CD4-positive, alpha-beta memory T cell (primary cell): ENCODE measurements around the gene CCN2. TPM values are rescaled to one million over a fixed set of nuclear protein-coding genes. Genes with fewer than 3 reads are reported as not detected.

Source experiments
- CTCF ChIA-PET: fragments of 350-600 bp; sonication (Branson Sonifier 250); formaldehyde crosslinking; loops from one replicate; lab custom pipeline; 2021; ENCODE audit warnings: inconsistent platforms; ENCODE audit not compliant: partially characterized antibody; lab: Charles Lee
- POLR2A ChIA-PET: fragments of 350-600 bp; sonication (Branson Sonifier 250); formaldehyde crosslinking; loops from one replicate; lab custom pipeline; 2021; ENCODE audit not compliant: partially characterized antibody; lab: Charles Lee
- DNase-seq, 5 donors: peaks; one replicate each; pipeline versions ENCODE4 v3.0.0 to v3.0.0-alpha.2; 2020 to 2022; ENCODE audit warnings: mixed read lengths in 1 of 5
- H3K27ac ChIP-seq: one replicate; pipeline ENCODE4 v1.7.0; 2013; ENCODE audit warnings: low read depth, low read length
- H3K27me3 ChIP-seq: 2 replicates; pipeline ENCODE4 v1.7.0; 2013; ENCODE audit warnings: mild to moderate bottlenecking, low read length, moderate library complexity; ENCODE audit not compliant: insufficient read depth
- H3K36me3 ChIP-seq: 2 replicates; pipeline ENCODE4 v1.7.0; 2013; ENCODE audit warnings: mild to moderate bottlenecking, low read length, moderate library complexity; ENCODE audit not compliant: insufficient read depth
- H3K4me1 ChIP-seq: 2 replicates; pipeline ENCODE4 v1.7.0; 2013; ENCODE audit warnings: mild to moderate bottlenecking, low read length, moderate library complexity; ENCODE audit not compliant: insufficient read depth
- H3K4me3 ChIP-seq, 2 donors: one replicate each; pipeline ENCODE4 v1.7.0; 2013; ENCODE audit warnings: low read length in 2 of 2, mild to moderate bottlenecking in 1 of 2
- H3K9me3 ChIP-seq, 2 donors: one replicate each; pipeline ENCODE4 v1.7.0; 2013; ENCODE audit warnings: low read length in 2 of 2, control low read depth in 1 of 2; ENCODE audit not compliant: control insufficient read depth in 1 of 2
- H3K27ac Mint-ChIP-seq, 7 donors: one replicate each; pipeline ENCODE4 v1.8.0; 2020 to 2021; ENCODE audit warnings: mixed read lengths in 7 of 7, mild to moderate bottlenecking in 6 of 7, inconsistent platforms in 3 of 7, moderate library complexity in 3 of 7
- H3K27me3 Mint-ChIP-seq, 2 donors: one replicate each; pipeline ENCODE4 v1.8.0; 2020 to 2021; ENCODE audit warnings: mixed read lengths in 2 of 2
- H3K36me3 Mint-ChIP-seq, 2 donors: one replicate each; pipeline ENCODE4 v1.8.0; 2020 to 2021; ENCODE audit warnings: mixed read lengths in 2 of 2, inconsistent platforms in 1 of 2, mild to moderate bottlenecking in 1 of 2
- H3K4me1 Mint-ChIP-seq, 4 donors: one replicate each; pipeline ENCODE4 v1.8.0; 2020 to 2021; ENCODE audit warnings: mixed read lengths in 4 of 4, mild to moderate bottlenecking in 1 of 4
- H3K4me3 Mint-ChIP-seq, 8 donors: one replicate each; pipeline ENCODE4 v1.8.0; 2020 to 2021; ENCODE audit warnings: mixed read lengths in 8 of 8, mild to moderate bottlenecking in 7 of 8, moderate library complexity in 6 of 8, inconsistent platforms in 3 of 8
- H3K9me3 Mint-ChIP-seq, 8 donors: one replicate each; pipeline ENCODE4 v1.8.0; 2020 to 2021; ENCODE audit warnings: mixed read lengths in 8 of 8, mild to moderate bottlenecking in 5 of 8, inconsistent platforms in 3 of 8, moderate library complexity in 1 of 8
- intact Hi-C: fragments of 100-400 bp; cut with micrococcal nuclease; formaldehyde crosslinking; loops from one replicate; pipeline ENCODE4 v1.15.1; 2023
- polyA plus RNA-seq, 2 donors: library from polyadenylated mRNA; unstranded; fragments of 300-500 nt; fragmentation: Illumina TruSeq; gene quantifications; one replicate each; pipeline ENCODE4 v1.2.3, GENCODE V29; 2021
- total RNA-seq, 2 experiments: library from RNA; stranded (reverse); gene quantifications; one replicate each; pipeline ENCODE4 v1.2.3, GENCODE V29; 2021

The CCN2 gene
- total and polyA plus RNA-seq, 4 experiments from 2014 or later = not detected

DNA sequence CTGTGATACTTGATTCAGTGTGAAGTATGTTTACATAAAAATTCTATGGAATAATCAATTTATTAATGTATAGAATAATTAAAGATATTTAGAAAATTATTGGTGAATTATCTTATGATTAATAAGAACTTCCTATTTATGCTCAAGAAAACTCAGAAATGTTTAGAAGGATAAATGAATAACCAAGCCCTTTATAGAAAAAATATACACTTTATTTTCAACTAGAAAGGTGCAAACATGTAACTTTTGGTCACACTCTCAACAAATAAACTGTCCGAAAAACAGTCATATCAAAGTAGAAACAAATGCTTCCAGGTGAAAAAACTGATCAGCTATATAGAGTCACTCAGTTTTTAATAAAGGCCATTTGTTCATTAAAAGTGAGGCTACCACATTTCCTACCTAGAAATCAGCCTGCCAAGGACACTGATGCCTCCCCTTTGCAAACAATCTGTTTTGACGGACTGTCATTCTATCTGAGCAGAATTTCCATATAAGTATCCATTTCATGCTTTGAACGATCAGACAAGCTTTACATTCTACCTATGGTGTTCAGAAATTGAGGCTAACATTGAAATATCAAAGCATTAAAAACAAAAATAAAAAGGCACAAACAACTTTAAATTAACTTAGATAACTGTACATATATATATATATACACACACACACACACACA, 3.0 kb downstream of the CCN2 start:
- Histone ChIP-seq H3K36me3 (no peaks in the 10 kb centered on the region), H3K4me1 (peaks cover 7% of the 10 kb centered on the region), H3K27me3 (peaks cover 8% of the 10 kb centered on the region), H3K27ac (no peak overlapping the region), H3K4me3 (no peak overlapping the region), H3K9me3 (no peaks in the 10 kb centered on the region)
- Mint-ChIP-seq H3K36me3 (no peaks in the 10 kb centered on the region), H3K9me3 (peaks cover 0 to 3% (median 0%) of the 10 kb centered on the region in 8 donors), H3K4me1 (peaks cover 7 to 18% (median 8%) of the 10 kb centered on the region in 4 donors), H3K4me3 (no peak overlapping the region), H3K27me3 (peaks cover 43 to 48% of the 10 kb centered on the region in 2 donors), H3K27ac (no peak overlapping the region)
- intact Hi-C loops = no loop called here
- CTCF ChIA-PET = interaction anchor here (1.4 kb wide), 1 partner anchor 33 kb away, joined by 4 read pairs; no protein-coding TSS in a partner anchor
- no peak for DNase-seq
- POLR2A ChIA-PET = no interaction called here

DNA sequence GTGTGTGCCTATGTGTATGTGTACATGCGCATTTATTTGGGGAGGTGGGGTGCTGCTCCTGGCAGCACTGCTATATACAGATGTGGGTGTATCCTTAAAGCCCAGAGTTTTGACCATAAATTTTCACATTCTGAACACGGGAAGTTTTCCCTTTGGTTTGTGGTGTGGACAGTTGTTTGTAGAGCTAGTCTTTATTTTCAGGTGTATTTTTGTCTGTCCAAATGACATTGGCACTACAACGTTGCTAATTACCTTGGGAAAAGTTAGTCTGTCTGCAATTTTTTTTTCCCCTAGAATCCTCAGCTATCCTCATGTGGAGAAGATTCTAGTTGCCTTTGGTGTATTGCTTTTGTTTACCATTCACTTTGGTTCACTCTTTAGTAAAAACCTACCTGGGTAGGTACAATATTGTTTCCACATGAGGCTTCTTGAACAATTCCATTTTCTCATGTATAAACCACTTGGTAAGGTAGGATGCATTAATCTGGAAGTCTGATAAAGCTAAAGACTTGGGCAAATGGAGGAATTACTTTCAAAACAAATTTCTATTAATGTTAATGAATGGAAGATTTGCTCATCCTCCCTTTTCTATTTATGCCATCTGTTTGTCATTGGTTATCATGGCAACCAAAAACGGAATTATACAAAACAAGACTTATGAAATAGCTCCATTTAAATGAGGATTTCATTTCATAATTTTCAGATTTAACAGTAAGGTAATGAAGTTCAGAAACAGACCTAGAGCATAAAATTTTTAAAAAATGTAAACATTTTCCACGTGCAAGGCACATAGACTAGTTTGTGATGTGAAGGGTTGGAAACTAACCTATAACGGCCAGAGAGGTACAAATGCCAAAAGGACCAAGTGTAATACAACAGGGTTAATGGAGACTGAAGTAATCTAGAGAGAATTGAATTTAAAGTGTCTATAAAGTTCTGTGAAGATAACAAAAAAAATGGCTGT, 3.9 kb downstream of the CCN2 start:
- Mint-ChIP-seq H3K9me3 (peaks cover 0 to 3% (median 0%) of the 10 kb centered on the region in 8 donors), H3K27ac (no peak overlapping the region), H3K27me3 (peaks cover 36 to 41% of the 10 kb centered on the region in 2 donors), H3K4me3 (no peak overlapping the region), H3K36me3 (no peaks in the 10 kb centered on the region), H3K4me1 (peaks cover 7 to 18% (median 8%) of the 10 kb centered on the region in 4 donors)
- ChIA-PET CTCF (interaction anchor here (1.4 kb wide), 1 partner anchor 32 kb away, joined by 4 read pairs; no protein-coding TSS in a partner anchor), POLR2A (no interaction called here)
- no peaks in the 10 kb centered on the region for H3K36me3 ChIP-seq
- H3K4me1 ChIP-seq = peaks cover 7% of the 10 kb centered on the region
- intact Hi-C loops = no loop called here
- H3K9me3 ChIP-seq = no peaks in the 10 kb centered on the region
- peaks cover 8% of the 10 kb centered on the region for H3K27me3 ChIP-seq
- H3K4me3 ChIP-seq = no peak overlapping the region
- DNase-seq = no peak
- H3K27ac ChIP-seq = no peak overlapping the region

GRCh38 chr6:131946404-131946991, 4.7 kb downstream of the CCN2 start:
- intact Hi-C loops = no loop called here
- no peak for DNase-seq
- Histone ChIP-seq H3K27ac (no peak overlapping the region), H3K9me3 (no peaks in the 10 kb centered on the region), H3K27me3 (peaks cover 6% of the 10 kb centered on the region), H3K4me3 (no peak overlapping the region), H3K36me3 (no peaks in the 10 kb centered on the region), H3K4me1 (peaks cover 7% of the 10 kb centered on the region)
- ChIA-PET CTCF (interaction anchor here (1.3 to 1.4 kb wide), 2 partner anchors 31 to 37 kb away, joined by 4 read pairs; no protein-coding TSS in a partner anchor), POLR2A (no interaction called here)
- Mint-ChIP-seq H3K9me3 (peaks cover 0 to 3% (median 0%) of the 10 kb centered on the region in 8 donors), H3K4me1 (peaks cover 7 to 16% (median 8%) of the 10 kb centered on the region in 4 donors), H3K27ac (no peak overlapping the region), H3K4me3 (no peak overlapping the region), H3K36me3 (no peaks in the 10 kb centered on the region), H3K27me3 (peaks cover 31 to 34% of the 10 kb centered on the region in 2 donors)

- intact Hi-C loops = no loop called here
- H3K9me3 Mint-ChIP-seq = peaks cover 0 to 3% (median 0%) of the 10 kb centered on the region in 8 donors
- no peak overlapping the region for H3K27ac ChIP-seq
- H3K27ac Mint-ChIP-seq = no peak overlapping the region
- H3K36me3 ChIP-seq = no peaks in the 10 kb centered on the region
- H3K27me3 Mint-ChIP-seq = peaks cover 28 to 34% of the 10 kb centered on the region in 2 donors
- no peaks in the 10 kb centered on the region for H3K9me3 ChIP-seq
- H3K4me1 Mint-ChIP-seq = peaks cover 7 to 13% (median 7%) of the 10 kb centered on the region in 4 donors
- H3K4me1 ChIP-seq = peaks cover 7% of the 10 kb centered on the region
- no peaks in the 10 kb centered on the region for H3K36me3 Mint-ChIP-seq
- ChIA-PET POLR2A (no interaction called here), CTCF (interaction anchor here (1.3 kb wide), 1 partner anchor 36 kb away, joined by 4 read pairs; no protein-coding TSS in a partner anchor)
- no peak for DNase-seq
- no peak overlapping the region for H3K4me3 ChIP-seq
- no peak overlapping the region for H3K4me3 Mint-ChIP-seq
- H3K27me3 ChIP-seq = peaks cover 4% of the 10 kb centered on the region
These were observed 5.2 kb downstream of the CCN2 start for GRCh38 chr6:131945971-131946370.

GRCh38 chr6:131937703-131938631, 13.2 kb downstream of the CCN2 start:
- Mint-ChIP-seq H3K9me3 (no peaks in the 10 kb centered on the region), H3K36me3 (no peaks in the 10 kb centered on the region), H3K27me3 (peaks cover 1 to 10% of the 10 kb centered on the region in 2 donors), H3K4me1 (peaks cover 0 to 1% (median 0%) of the 10 kb centered on the region in 4 donors), H3K4me3 (no peak overlapping the region), H3K27ac (no peak overlapping the region)
- Histone ChIP-seq H3K4me1 (no peaks in the 10 kb centered on the region), H3K36me3 (no peaks in the 10 kb centered on the region), H3K9me3 (no peaks in the 10 kb centered on the region), H3K4me3 (no peak overlapping the region), H3K27me3 (no peaks in the 10 kb centered on the region), H3K27ac (no peak overlapping the region)
- no peak for DNase-seq
- ChIA-PET POLR2A (no interaction called here), CTCF (interaction anchor here (1.3 kb wide), 1 partner anchor 27 kb away, joined by 3 read pairs; no protein-coding TSS in a partner anchor)
- intact Hi-C loops = no loop called here

- peaks cover 1 to 10% of the 10 kb centered on the region in 2 donors for H3K27me3 Mint-ChIP-seq
- H3K4me1 Mint-ChIP-seq = peaks cover 0 to 1% (median 0%) of the 10 kb centered on the region in 4 donors
- CTCF ChIA-PET = interaction anchor here (1.3 kb wide), 1 partner anchor 27 kb away, joined by 3 read pairs; no protein-coding TSS in a partner anchor
These were observed 13.9 kb downstream of the CCN2 start for GRCh38 chr6:131937226-131937625.

More at GRCh38 chr6:131937226-131937625, 13.9 kb downstream of the CCN2 start:
- no peak overlapping the region for H3K4me3 ChIP-seq
- H3K27ac ChIP-seq = no peak overlapping the region
- no peaks in the 10 kb centered on the region for H3K9me3 Mint-ChIP-seq
- H3K4me3 Mint-ChIP-seq = no peak overlapping the region
- no peak overlapping the region for H3K27ac Mint-ChIP-seq
- DNase-seq = no peak
- no peaks in the 10 kb centered on the region for H3K36me3 Mint-ChIP-seq
- H3K27me3 ChIP-seq = no peaks in the 10 kb centered on the region
- H3K4me1 ChIP-seq = no peaks in the 10 kb centered on the region
- H3K9me3 ChIP-seq = no peaks in the 10 kb centered on the region
- intact Hi-C loops = no loop called here
- H3K36me3 ChIP-seq = no peaks in the 10 kb centered on the region
- POLR2A ChIA-PET = no interaction called here
